ENCODE data around the gene HTRA3.
"Not testable (repeated sequence)": the region's sequence is repeated elsewhere in the genome, so short reads cannot be mapped to it uniquely, and the experiment has no call there.

HTRA3 gene

DNA sequence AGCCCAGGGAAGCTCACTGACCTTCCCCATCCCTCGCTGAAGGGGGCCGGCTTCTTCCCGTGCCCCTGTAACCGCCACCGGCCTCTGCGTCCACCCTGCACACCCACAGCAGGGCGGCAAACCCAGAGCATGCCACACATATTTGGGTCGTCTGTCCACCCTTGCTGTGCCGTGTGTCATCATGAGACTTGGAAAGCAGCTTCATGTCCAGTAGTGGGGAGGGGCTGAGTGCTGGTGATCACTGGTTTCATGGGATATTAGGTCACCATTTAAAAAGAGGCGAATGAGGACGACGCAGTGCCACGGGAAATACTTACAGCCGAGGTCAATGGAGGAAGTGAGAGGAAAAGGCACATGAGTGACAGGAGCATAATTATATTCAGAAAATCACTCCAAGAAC, 74.8 kb downstream of the HTRA3 start:
- no peak overlapping the region for H3K4me3 ChIP-seq (replicated peaks in 1 of 2; ENCODE audit: low read depth in 2 of 2, low read length in 2 of 2)
- DNase-seq (ENCODE audit: low read depth in 2 of 2) = no peak
- TF ChIP-seq, protein P1, sequence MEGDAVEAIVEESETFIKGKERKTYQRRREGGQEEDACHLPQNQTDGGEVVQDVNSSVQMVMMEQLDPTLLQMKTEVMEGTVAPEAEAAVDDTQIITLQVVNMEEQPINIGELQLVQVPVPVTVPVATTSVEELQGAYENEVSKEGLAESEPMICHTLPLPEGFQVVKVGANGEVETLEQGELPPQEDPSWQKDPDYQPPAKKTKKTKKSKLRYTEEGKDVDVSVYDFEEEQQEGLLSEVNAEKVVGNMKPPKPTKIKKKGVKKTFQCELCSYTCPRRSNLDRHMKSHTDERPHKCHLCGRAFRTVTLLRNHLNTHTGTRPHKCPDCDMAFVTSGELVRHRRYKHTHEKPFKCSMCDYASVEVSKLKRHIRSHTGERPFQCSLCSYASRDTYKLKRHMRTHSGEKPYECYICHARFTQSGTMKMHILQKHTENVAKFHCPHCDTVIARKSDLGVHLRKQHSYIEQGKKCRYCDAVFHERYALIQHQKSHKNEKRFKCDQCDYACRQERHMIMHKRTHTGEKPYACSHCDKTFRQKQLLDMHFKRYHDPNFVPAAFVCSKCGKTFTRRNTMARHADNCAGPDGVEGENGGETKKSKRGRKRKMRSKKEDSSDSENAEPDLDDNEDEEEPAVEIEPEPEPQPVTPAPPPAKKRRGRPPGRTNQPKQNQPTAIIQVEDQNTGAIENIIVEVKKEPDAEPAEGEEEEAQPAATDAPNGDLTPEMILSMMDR (IDR thresholded peaks at IDR 0.05; ENCODE audit: low read depth, low read length) = no peak

DNA sequence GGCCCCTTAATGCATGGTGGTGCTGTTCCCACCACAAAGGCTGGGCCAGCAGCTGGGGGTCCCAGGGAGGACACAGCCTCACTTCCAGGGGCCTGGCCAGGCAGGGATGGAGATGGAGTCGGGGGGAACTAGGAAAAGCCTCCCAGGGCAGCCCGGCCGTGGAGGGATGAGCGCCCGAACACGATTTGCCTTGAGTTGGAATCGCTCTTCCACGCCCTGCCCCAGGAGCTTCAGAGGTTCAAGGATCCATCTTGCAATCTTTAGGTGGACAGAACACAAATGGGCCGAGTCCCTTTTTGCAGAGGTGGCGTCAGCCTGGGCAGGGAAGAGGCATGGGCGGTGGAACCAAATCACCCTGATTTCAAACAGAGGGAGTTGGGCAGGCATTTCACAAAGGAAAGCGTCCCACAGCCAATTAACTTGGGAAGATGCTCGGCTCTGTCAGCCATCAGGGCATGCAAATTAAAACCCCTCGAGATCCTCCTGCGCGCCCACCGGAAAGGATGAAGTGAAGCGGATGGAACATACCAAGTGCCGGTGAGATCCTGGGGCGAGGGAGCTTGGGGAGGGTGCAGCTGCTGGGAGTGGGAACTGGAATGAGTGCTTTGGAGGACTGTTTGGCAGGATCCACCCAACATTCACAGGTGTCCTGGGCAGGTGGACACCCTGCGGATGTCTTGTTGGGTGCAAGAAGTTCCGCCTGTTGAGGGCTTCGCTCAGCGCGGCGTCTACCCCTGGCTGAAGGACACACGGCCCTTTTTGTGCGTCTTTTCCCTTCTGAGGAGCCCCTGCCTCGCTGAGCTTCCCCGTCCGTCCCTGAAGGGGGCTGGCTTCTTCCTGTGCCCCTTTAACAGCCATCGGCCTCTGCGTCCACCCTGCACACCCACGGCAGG, 75.7 kb downstream of the HTRA3 start:
- TF ChIP-seq, protein P1 (IDR thresholded peaks at IDR 0.05; ENCODE audit: low read depth, low read length) = no peak
- no peak for DNase-seq (ENCODE audit: low read depth in 2 of 2)
- H3K4me3 ChIP-seq (replicated peaks in 1 of 2; ENCODE audit: low read depth in 2 of 2, low read length in 2 of 2) = no peak overlapping the region

DNA sequence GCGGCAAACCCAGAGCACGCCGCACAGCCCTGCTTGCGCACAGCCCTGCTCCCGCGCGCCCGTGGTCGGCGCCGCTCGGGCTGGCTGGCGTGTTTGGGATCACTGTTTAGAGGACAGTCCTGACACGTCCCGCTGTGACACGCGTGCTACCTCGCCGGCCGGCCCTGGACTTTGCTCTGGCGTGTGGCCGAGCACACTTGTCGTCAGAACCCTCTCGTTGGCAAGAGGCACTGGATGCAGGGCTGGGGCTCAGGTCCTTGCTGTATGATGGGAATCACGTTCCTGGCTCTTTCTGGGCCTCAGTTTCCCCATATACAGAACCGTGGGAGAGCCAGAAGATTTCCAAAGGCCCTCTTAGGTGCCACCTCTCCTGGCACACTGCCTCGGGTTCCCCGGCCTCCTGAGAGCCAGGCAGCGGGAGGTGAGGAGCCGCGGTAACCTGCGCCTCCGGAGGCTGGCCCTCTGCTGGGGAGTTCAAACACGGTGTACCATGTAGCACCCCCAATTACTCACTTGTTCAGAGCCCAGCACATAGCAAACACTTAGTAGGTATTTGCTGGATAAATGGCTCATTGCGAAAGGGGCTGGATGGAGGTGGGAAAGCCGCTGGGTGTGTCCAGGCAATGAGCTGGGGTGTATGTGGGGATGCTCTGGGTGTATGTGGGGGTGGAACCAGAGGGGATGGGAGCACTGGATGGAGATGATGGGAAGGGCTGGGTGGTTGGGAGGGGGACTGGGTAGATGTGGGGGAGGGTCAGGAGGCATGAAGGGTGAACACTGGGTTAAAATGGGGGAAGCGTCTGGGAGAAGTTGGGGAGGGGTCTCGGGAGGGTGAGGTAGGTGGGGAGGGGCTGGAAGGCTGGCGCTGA, 76.6 kb downstream of the HTRA3 start:
- no peak for DNase-seq (ENCODE audit: low read depth in 2 of 2)
- no peak overlapping the region for H3K4me3 ChIP-seq (replicated peaks in 1 of 2; ENCODE audit: low read depth in 2 of 2, low read length in 2 of 2)
- TF ChIP-seq, protein P1 (IDR thresholded peaks at IDR 0.05; ENCODE audit: low read depth, low read length) = no peak

DNA sequence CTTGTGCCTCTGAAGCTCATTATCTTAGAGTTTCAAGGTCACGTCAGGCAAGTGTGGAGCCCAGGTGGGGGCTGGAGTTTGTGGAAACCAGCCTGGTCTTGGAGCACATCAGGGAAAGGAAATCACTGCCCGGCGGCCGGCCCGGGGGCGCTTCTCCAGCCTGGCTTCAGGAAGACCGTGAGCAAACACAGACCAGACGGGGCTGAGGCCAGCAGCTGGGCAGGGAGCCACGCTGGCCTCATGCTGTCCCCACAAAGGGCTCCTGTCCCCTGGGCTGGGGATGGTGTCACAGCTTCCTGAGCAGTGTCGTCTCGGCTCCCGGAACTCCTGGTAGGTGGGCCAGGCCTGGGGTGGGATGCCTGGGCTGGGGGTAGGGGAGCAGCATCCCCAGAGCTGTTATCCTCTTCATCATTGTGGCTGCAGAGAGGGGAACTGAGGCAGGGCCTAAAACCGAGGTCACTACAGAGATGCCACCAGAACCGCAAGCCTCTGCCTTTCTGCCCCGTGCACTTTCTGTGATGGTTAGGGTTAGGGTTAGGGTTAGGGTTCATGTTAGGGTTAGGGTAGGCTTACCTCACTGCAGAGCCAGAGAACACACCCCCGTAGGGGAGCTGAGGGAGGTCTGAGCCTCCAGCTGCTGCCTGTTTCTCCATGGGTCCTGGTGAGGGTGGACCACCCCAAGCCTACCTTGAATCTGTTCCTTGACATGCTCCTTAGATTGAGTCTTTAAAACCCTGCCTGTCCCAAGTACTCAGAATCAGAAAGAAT, 77.5 kb downstream of the HTRA3 start:
- H3K4me3 ChIP-seq (replicated peaks in 1 of 2; ENCODE audit: low read depth in 2 of 2, low read length in 2 of 2) = no peak overlapping the region
- DNase-seq (ENCODE audit: low read depth in 2 of 2) = no peak
- TF ChIP-seq, protein P1 (IDR thresholded peaks at IDR 0.05; ENCODE audit: low read depth, low read length) = no peak

DNA sequence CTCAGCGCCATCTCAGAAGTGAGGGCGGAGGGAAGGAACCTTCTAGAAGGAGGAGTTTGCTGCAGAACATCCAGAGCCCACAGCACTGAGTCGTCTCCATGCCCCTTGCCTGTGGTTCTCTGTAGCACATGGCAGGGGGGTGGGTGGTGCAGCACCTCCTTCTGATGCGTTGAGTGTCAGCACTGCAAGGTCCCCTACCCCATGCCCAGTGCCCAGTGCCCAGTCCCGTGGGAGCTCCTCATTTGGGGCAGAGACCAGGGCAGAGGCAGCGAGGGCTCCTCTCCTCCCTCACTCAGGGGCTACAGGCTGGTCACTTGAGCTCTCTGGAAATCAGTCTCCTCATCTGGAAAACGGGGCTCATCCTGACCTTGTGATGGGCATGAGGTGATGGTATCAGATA, 78.1 kb downstream of the HTRA3 start:
- TF ChIP-seq, protein P1 (IDR thresholded peaks at IDR 0.05; ENCODE audit: low read depth, low read length) = no peak
- H3K4me3 ChIP-seq (replicated peaks in 1 of 2; ENCODE audit: low read depth in 2 of 2, low read length in 2 of 2) = no peak overlapping the region
- no peak for DNase-seq (ENCODE audit: low read depth in 2 of 2)

DNA sequence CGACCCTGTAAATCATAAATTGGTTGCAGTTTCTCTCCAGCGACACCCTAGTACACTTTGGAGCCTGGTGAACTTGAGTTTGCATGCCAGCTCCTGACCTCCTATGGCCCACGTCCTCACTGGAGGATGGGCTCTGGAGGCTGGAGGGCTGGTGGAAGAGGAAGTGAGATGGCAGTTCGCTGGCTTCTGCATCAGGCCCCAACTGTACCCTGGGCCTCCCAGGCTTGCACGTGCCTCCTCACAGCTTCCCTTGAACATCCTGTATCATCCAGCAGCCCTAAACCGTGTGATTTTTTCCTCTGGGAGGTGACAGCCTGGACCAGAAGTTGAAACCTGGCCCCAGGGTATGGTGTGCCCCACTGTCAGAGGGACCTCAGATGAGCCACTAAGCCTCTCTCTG, 78.5 kb downstream of the HTRA3 start:
- DNase-seq (ENCODE audit: low read depth in 2 of 2) = no peak

DNA sequence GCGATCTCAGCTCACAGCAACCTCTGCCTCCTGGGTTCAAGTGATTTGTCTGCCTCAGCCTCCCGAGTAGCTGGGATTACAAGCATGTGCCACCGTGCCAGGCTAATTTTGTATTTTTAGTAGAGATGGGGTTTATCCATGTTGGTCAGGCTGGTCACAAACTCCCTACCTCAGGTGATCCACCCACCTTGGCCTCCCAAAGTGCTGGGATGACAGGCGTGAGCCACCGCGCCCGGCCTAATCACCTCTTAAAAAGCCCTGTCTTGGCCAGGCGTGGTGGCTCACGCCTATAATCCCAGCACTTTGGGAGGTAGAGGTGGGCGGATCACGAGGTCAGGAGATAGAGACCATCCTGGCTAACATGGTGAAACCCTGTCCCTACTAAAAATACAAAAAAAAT, 79.7 kb downstream of the HTRA3 start:
- H3K4me3 ChIP-seq (replicated peaks in 1 of 2; ENCODE audit: low read depth in 2 of 2, low read length in 2 of 2); DNase-seq (ENCODE audit: low read depth in 2 of 2): not testable (repeated sequence)

More for the DNA sequence above, 78.5 kb downstream of the HTRA3 start:
- TF ChIP-seq, protein P1 (IDR thresholded peaks at IDR 0.05; ENCODE audit: low read depth, low read length) = no peak
- no peak overlapping the region for H3K4me3 ChIP-seq (replicated peaks in 1 of 2; ENCODE audit: low read depth in 2 of 2, low read length in 2 of 2)
